Mesothelial cell of epicardium (in vitro differentiated cells): ENCODE data around the gene PIF1. TPM values are rescaled to one million over a fixed set of nuclear protein-coding genes. Genes with fewer than 3 reads are reported as not detected.
A peak's percentile ranks its signal among the peaks of the same experiment; 100 is the strongest.

Experiments used
- DNase-seq, 2 experiments: peaks; one replicate each; pipeline ENCODE4 v3.0.0; 2021; ENCODE audit warnings: low spot score in 2 of 2; ENCODE audit not compliant: unreplicated experiment in 2 of 2
- H3K27ac Mint-ChIP-seq: 2 replicates; pipeline ENCODE4 v1.8.0; 2021; ENCODE audit warnings: mixed read lengths
- H3K27me3 Mint-ChIP-seq: 2 replicates; pipeline ENCODE4 v1.8.0; 2021; ENCODE audit warnings: low read depth, mixed read lengths
- H3K36me3 Mint-ChIP-seq: 2 replicates; pipeline ENCODE4 v1.8.0; 2021; ENCODE audit warnings: mixed read lengths
- H3K4me1 Mint-ChIP-seq: 2 replicates; pipeline ENCODE4 v1.8.0; 2021; ENCODE audit warnings: mixed read lengths
- H3K4me3 Mint-ChIP-seq: 2 replicates; pipeline ENCODE4 v1.8.0; 2021; ENCODE audit warnings: mild to moderate bottlenecking, moderate library complexity, mixed read lengths
- H3K9me3 Mint-ChIP-seq: 2 replicates; pipeline ENCODE4 v1.8.0; 2021; ENCODE audit warnings: mixed read lengths
- total RNA-seq: library from RNA; stranded (reverse); gene quantifications from 3 replicates; pipeline ENCODE4 v1.2.1, GENCODE V29; 2021
- TF ChIP-seq, protein P1 (sequence below): fragments of 200-600 bp; sonication (generic); IDR thresholded peaks from one replicate; pipeline ENCODE4 v1.5.0; 2021; ENCODE audit warnings: antibody characterized with exemption; ENCODE audit not compliant: unreplicated experiment

Gene PIF1
- total RNA-seq, 1 donor from 2014 or later, result 10.8 TPM

DNA sequence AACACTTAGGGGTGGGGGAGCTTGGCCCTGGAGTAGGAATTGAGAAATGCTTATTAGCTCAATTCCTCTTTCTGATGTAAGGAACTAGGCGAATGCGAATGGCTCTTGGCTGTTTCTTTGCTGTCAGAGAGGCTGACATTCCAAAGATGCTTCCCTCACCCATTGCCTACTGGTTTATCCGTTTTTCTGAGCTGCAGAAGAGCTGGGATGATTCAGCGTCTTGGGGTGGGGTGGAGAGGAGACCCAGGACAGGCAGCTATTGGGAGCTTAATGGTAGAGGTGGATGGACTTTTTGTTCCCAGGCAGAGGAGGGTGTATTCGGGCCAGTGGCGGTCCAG, 26.0 kb upstream of the PIF1 start:
- TF ChIP-seq, protein P1, sequence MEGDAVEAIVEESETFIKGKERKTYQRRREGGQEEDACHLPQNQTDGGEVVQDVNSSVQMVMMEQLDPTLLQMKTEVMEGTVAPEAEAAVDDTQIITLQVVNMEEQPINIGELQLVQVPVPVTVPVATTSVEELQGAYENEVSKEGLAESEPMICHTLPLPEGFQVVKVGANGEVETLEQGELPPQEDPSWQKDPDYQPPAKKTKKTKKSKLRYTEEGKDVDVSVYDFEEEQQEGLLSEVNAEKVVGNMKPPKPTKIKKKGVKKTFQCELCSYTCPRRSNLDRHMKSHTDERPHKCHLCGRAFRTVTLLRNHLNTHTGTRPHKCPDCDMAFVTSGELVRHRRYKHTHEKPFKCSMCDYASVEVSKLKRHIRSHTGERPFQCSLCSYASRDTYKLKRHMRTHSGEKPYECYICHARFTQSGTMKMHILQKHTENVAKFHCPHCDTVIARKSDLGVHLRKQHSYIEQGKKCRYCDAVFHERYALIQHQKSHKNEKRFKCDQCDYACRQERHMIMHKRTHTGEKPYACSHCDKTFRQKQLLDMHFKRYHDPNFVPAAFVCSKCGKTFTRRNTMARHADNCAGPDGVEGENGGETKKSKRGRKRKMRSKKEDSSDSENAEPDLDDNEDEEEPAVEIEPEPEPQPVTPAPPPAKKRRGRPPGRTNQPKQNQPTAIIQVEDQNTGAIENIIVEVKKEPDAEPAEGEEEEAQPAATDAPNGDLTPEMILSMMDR, result no peak
- no peaks in the 10 kb centered on the region for H3K9me3 Mint-ChIP-seq
- H3K4me3 Mint-ChIP-seq, result no peak overlapping the region
- H3K27ac Mint-ChIP-seq, result peak overlapping the region; percentile 73
- DNase-seq, result no peak
- peaks cover 19% of the 10 kb centered on the region for H3K4me1 Mint-ChIP-seq
- H3K36me3 Mint-ChIP-seq, result peaks cover 4% of the 10 kb centered on the region
- no peaks in the 10 kb centered on the region for H3K27me3 Mint-ChIP-seq

DNA sequence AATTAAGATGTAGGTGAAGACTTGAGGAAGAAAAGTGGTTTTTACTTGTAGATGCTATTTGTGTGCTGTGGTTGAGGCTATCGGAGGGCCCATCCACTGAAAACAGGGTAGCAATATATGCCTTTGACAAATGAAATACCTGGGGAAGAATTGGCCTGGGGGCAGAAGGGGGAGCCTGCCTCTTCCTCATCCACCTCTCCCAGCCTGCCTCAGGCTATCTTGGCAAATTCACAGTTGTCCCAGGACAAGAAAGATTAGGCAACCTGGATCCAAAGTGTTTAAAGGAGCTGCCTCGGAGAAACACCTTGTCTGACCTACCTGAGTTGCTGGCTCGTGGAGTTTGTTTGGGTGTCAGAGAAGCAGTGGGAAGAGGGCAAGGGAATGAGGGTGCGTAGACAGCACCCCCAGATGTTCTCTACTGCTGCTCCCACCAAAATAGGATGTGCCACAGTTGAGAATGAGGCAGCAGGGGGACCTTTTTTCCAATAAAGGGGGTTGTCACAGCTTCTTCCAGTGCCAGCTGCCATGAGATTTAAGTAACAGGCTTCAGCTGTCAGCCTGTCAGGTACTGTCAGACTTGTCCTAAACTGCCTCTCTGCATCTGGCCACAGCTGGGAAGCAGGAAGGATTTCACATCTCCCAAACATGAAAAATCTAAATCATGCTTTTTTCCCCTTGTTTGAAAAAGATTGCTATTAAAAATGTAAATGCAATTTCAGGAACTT, 25.5 kb upstream of the PIF1 start:
- Mint-ChIP-seq H3K4me1 (peaks cover 15% of the 10 kb centered on the region), H3K4me3 (no peak overlapping the region), H3K9me3 (no peaks in the 10 kb centered on the region)

DNA sequence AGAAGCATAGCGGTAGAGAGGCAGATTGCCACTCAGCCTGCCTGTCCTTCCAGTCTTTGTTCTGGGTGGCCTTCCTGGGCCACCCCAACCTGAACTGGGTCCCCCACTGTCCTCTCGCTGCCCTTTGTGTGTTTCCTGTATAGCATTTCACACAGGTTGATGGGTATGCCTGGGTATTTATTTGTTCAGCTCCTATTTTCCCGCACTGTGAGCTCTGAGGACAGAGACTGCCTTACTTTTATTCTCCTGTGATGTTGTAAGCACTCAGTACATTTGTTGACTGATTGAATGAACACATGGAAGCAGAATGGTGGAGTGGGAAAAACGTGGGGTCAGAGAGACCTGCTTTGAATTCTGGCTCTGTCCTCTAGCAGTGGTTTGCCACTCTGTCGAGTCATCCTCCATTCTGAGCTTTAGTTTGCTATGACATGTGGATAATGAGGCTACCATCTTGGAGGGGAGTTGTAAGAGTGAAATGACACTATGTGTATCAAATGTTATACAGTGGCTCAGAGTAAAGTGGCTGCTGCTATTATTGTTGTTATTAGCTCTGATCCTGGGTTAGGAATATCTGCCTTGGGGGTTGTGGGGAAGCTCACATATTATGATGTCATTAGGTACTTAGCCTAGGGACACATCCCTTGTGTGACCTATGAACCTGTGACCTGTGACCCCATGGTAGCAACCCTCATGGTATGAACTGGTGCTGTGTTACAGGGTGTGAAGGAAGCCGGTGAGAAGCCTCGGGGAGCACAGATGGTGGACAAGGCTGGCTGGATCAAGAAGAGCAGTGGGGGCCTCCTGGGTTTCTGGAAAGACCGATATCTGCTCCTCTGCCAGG, 22.6 kb upstream of the PIF1 start:
- H3K4me3 Mint-ChIP-seq, result no peak overlapping the region

More for the DNA sequence above, 25.5 kb upstream of the PIF1 start:
- TF ChIP-seq, protein P1, result no peak
- DNase-seq, result no peak
- Mint-ChIP-seq H3K27me3 (no peaks in the 10 kb centered on the region), H3K27ac (no peak overlapping the region), H3K36me3 (peaks cover 4% of the 10 kb centered on the region)

DNA sequence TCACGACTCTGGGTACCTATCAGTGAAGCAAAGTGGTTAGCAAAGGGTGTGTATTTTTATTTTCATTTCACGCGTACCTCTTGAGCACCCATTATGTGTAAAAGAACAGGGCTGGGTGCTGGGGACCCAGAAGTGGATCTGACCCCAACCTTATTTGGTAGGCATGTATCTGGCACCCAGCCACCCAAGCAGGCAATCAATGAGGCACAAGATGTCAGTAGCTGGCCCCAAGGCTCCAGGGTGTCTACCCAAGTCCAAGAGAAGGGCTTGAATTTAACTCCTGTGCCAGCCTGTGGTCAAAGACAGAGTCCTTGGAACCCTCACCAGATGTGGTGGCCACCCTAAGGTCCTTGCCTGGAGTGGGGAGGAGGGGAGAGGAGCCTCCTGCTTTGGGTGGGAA, 22.0 kb upstream of the PIF1 start:
- H3K9me3 Mint-ChIP-seq, result no peaks in the 10 kb centered on the region
- no peaks in the 10 kb centered on the region for H3K27me3 Mint-ChIP-seq
- no peak overlapping the region for H3K27ac Mint-ChIP-seq
- peaks cover 46% of the 10 kb centered on the region for H3K4me1 Mint-ChIP-seq
- H3K4me3 Mint-ChIP-seq, result no peak overlapping the region
- DNase-seq, result no peak
- TF ChIP-seq, protein P1, result no peak
- H3K36me3 Mint-ChIP-seq, result peaks cover 4% of the 10 kb centered on the region

More for the DNA sequence above, 22.6 kb upstream of the PIF1 start:
- no peak for DNase-seq
- Mint-ChIP-seq H3K27me3 (no peaks in the 10 kb centered on the region), H3K9me3 (no peaks in the 10 kb centered on the region), H3K4me1 (peaks cover 40% of the 10 kb centered on the region), H3K36me3 (peaks cover 4% of the 10 kb centered on the region), H3K27ac (no peak overlapping the region)
- TF ChIP-seq, protein P1, result no peak

DNA sequence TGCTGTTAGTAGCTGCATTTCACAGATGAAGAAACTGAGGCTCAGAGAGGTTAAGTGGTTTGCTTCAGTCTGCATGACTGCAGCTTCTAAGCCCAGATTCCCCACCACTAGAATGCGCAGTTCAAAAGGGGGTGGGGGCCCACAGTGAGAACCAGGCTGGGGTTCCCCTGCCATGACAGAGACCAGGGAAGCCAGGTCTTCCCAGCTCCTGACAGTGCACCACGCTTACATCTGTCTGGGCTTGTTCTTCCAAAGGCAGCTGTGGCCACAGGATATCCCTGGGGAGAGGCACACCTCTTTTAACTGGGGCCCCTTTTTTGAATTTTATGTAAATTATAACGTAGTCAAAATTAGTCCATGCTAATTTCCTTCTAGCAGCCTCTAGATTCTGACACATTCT, 21.6 kb upstream of the PIF1 start:
- no peak for DNase-seq
- Mint-ChIP-seq H3K4me3 (no peak overlapping the region), H3K9me3 (no peaks in the 10 kb centered on the region), H3K36me3 (peaks cover 2% of the 10 kb centered on the region), H3K4me1 (peaks cover 49% of the 10 kb centered on the region), H3K27me3 (no peaks in the 10 kb centered on the region), H3K27ac (no peak overlapping the region)
- TF ChIP-seq, protein P1, result no peak
